ENCODE results near the gene GTF3C4.

GRCh38 chr9:132638240-132638639 lies 32.0 kb upstream of the GTF3C4 start:
- TF ChIP-seq CTCF (IDR thresholded peaks at IDR 0.05; ENCODE audit: insufficient read depth, low read length, poor library complexity, severe bottlenecking): no peak
- TF ChIP-seq EZH2phosphoT487 (conservative IDR thresholded peaks at IDR 0.05; ENCODE audit: low read length): no peak

Measured in SU-DHL-6 (cell line).